CD4-positive, alpha-beta T cell treated with Interleukin-1 beta for 1 hour (primary cell): ENCODE results near the gene SOX18.
"Not testable (repeated sequence)": the region's sequence is repeated elsewhere in the genome, so short reads cannot be mapped to it uniquely, and the experiment has no call there.

ENCODE experiments used
- DNase-seq, 2 donors: peaks; one replicate each; pipeline ENCODE4 v3.0.0-alpha.2; 2020 to 2022

The SOX18 gene

GRCh38 chr20:64049060-64049877 lies at the start of gene SOX18:
Gene SOX18 (minus strand): TSS chr20:64049639. CDS start chr20:64049516, 123 bp downstream.
- DNase-seq: peak in 1 of 2 donors; percentile 26

- DNase-seq: no peak
Measured at GRCh38 chr20:64098471-64099013, 49.1 kb upstream of the SOX18 start.

GRCh38 chr20:64096535-64096934 lies 47.1 kb upstream of the SOX18 start:
- no peak for DNase-seq

GRCh38 chr20:64095927-64096326 lies 46.5 kb upstream of the SOX18 start:
- no peak for DNase-seq

GRCh38 chr20:64095455-64095854 lies 46.0 kb upstream of the SOX18 start:
- no peak for DNase-seq

- no peak for DNase-seq
Measured at GRCh38 chr20:64093013-64093503, 43.6 kb upstream of the SOX18 start.

GRCh38 chr20:64092258-64093012 lies 43.0 kb upstream of the SOX18 start:
- DNase-seq: no peak

- no peak for DNase-seq
Measured at GRCh38 chr20:64091770-64092169, 42.3 kb upstream of the SOX18 start.

- DNase-seq: no peak
Measured at GRCh38 chr20:64091340-64091739, 41.9 kb upstream of the SOX18 start.

- DNase-seq: no peak
Measured at GRCh38 chr20:64090165-64090564, 40.7 kb upstream of the SOX18 start.

GRCh38 chr20:64088586-64088985 lies 39.1 kb upstream of the SOX18 start:
- not testable (repeated sequence) for DNase-seq

- DNase-seq: not testable (repeated sequence)
Measured at GRCh38 chr20:64087226-64087825, 37.9 kb upstream of the SOX18 start.

GRCh38 chr20:64086801-64087200 lies 37.4 kb upstream of the SOX18 start:
- DNase-seq: no peak

- DNase-seq: peak in 1 of 2 donors; percentile 34
Measured at GRCh38 chr20:64084685-64085152, 35.3 kb upstream of the SOX18 start.

- no peak for DNase-seq
Measured at GRCh38 chr20:64083804-64084684, 34.6 kb upstream of the SOX18 start, which contains the start of gene LKAAEAR1. Gene LKAAEAR1 (minus strand): TSS chr20:64084398. CDS start chr20:64084219, 179 bp downstream.

- DNase-seq: peak; percentile 76
Measured at GRCh38 chr20:64083378-64083803, 34.0 kb upstream of the SOX18 start.

GRCh38 chr20:64082820-64083377 lies 33.5 kb upstream of the SOX18 start:
- DNase-seq: no peak

GRCh38 chr20:64082126-64082731 lies 32.8 kb upstream of the SOX18 start:
- no peak for DNase-seq

GRCh38 chr20:64081624-64081964 lies 32.2 kb upstream of the SOX18 start:
- DNase-seq: no peak

GRCh38 chr20:64080813-64081623 lies 31.6 kb upstream of the SOX18 start:
- DNase-seq: no peak
